Activated naive CD8-positive, alpha-beta T cell treated with anti-CD3 and anti-CD28 coated beads, Interleukin-2, amount 50 U/mL, for 16 hours (primary cell): ENCODE results near the gene ALKBH4.
"Not testable (repeated sequence)": the region's sequence is repeated elsewhere in the genome, so short reads cannot be mapped to it uniquely, and the experiment has no call there.

Experiments
- DNase-seq: peaks from one replicate; pipeline ENCODE4 v3.0.0-alpha.2; 2020; ENCODE audit warnings: low read depth, low spot score

Gene ALKBH4

GRCh38 chr7:102478314-102479208 is 13.9 kb upstream of the ALKBH4 start, which contains the start of gene POLR2J:
Gene POLR2J, minus strand, starts transcription at chr7:102478922. Its CDS starts 62 bp downstream, at chr7:102478860.
- DNase-seq = peak; percentile 68

GRCh38 chr7:102474736-102475435 is 10.2 kb upstream of the ALKBH4 start:
- not testable (repeated sequence) for DNase-seq

- not testable (repeated sequence) for DNase-seq
Observed at GRCh38 chr7:102474116-102474515, 9.5 kb upstream of the ALKBH4 start.

GRCh38 chr7:102473271-102473991 is 8.8 kb upstream of the ALKBH4 start:
- no peak for DNase-seq

GRCh38 chr7:102472126-102473041 is 7.7 kb upstream of the ALKBH4 start:
- DNase-seq = no peak

- DNase-seq = no peak
Observed at GRCh38 chr7:102471791-102472125, 7.1 kb upstream of the ALKBH4 start.

GRCh38 chr7:102469972-102470825 is 5.5 kb upstream of the ALKBH4 start:
- DNase-seq = no peak

- DNase-seq = no peak
Observed at GRCh38 chr7:102469351-102469971, 4.8 kb upstream of the ALKBH4 start.

- DNase-seq = no peak
Observed at GRCh38 chr7:102468478-102469350, 4.1 kb upstream of the ALKBH4 start.

- DNase-seq = no peak
Observed at GRCh38 chr7:102467581-102468477, 3.2 kb upstream of the ALKBH4 start.

GRCh38 chr7:102466097-102466496 is 1.4 kb upstream of the ALKBH4 start:
- no peak for DNase-seq

- no peak for DNase-seq
Observed at GRCh38 chr7:102463841-102464576, 654 bp downstream of the ALKBH4 start.

GRCh38 chr7:102460467-102460866 is 4.2 kb downstream of the ALKBH4 start:
- no peak for DNase-seq

- DNase-seq = no peak
Observed at GRCh38 chr7:102459221-102459844, 5.3 kb downstream of the ALKBH4 start.

- no peak for DNase-seq
Observed at GRCh38 chr7:102457352-102457924, 7.2 kb downstream of the ALKBH4 start.

- DNase-seq = no peak
Observed at GRCh38 chr7:102456327-102456726, 8.3 kb downstream of the ALKBH4 start.
